NCI-H2171 treated with DMSO at 0.1 percent for 48 hours (cell line): ENCODE results near the gene CAVIN3.

Experiments used
- DNase-seq: peaks from one replicate; lab custom pipeline; 2025; lab: John Stamatoyannopoulos, UW

CAVIN3 gene, protein sequence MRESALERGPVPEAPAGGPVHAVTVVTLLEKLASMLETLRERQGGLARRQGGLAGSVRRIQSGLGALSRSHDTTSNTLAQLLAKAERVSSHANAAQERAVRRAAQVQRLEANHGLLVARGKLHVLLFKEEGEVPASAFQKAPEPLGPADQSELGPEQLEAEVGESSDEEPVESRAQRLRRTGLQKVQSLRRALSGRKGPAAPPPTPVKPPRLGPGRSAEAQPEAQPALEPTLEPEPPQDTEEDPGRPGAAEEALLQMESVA

GRCh38 chr11:6320411-6321155, at the start of gene CAVIN3:
Gene CAVIN3, minus strand, starts transcription at chr11:6320501. Its CDS starts 25 bp downstream, at chr11:6320476.
- no peak for DNase-seq

GRCh38 chr11:6365659-6366058, 45.4 kb upstream of the CAVIN3 start:
- DNase-seq, result no peak

- DNase-seq, result peak; percentile 34
Measured at GRCh38 chr11:6362873-6363678, 42.8 kb upstream of the CAVIN3 start.

DNA sequence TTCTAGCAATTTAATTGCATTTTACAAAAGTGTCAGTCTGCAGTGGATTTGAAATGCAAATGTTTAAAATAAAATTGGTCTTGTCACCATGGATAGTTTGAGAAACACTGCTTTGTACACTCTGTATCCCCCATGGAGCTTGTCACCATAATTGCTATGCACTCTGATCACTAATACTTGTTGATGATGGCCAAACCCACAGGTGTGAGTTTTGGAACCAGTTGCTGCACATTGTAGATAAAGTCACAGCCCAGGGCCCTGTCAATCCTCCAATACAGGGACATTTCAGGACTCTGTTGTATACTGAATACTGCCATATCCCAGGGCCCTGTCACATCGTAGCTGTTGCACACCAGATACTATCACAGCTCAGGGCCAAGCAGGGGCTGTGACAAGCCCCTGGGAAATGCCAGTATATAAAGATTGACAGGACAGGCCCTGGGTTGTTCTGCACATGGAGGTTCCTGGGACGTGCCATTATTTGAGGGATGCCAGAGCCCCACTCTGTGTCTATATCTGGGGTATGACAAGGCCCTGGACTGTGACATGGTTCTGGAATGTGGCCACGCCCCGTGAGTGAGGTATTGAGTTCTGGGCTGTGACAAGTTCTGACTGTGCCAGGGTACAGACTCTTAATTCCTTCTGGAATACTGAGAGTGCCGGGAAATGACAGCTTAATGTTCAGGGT, 42.0 kb upstream of the CAVIN3 start:
- DNase-seq, result no peak

- DNase-seq, result no peak
Measured at GRCh38 chr11:6360183-6360582, 39.9 kb upstream of the CAVIN3 start.

DNA sequence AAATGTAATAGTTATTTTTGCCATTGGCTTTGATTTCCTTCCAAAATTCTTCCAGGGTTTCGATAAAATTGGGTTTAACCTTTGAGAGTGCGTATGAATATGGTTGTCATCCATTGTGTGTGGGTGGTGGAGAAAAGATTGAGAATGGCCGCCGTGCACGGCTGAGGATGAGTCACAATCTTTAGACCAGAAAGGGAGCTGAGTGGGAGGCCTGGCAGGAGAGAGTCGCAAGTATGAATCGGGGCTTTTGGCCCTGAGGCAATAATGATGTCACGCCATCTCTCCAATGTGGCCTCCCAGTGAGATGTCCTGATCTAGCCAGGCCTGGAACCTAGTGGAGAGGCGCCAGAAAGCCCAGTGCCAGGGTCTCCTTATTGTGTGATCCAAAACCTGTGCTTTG, 36.9 kb upstream of the CAVIN3 start:
- no peak for DNase-seq

DNA sequence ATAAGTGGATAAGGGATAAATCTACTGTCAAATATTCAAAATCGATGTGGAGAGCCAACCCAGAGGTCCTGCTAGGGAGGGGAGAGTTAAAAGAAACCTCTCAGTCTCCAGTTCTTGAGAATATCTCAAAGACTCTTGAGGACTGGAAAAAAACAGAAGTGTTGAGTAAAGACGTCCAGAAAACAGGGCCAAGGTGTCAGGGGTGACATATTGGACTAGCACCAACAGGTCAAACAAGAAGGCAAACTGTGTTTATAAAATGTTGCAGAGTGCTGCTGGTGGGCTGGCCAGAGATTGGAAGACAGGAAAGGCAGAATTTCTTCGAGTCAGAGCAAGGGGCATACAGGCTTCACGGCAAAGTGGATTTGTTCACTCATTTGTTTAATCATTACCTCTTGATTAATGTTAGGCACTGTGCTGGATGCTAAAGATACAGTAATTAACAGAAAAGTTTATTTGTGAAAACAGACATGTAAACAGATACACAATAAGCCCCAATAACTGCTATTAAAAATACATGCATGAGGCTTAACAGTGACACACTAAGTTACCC, 36.3 kb upstream of the CAVIN3 start:
- DNase-seq, result no peak

DNA sequence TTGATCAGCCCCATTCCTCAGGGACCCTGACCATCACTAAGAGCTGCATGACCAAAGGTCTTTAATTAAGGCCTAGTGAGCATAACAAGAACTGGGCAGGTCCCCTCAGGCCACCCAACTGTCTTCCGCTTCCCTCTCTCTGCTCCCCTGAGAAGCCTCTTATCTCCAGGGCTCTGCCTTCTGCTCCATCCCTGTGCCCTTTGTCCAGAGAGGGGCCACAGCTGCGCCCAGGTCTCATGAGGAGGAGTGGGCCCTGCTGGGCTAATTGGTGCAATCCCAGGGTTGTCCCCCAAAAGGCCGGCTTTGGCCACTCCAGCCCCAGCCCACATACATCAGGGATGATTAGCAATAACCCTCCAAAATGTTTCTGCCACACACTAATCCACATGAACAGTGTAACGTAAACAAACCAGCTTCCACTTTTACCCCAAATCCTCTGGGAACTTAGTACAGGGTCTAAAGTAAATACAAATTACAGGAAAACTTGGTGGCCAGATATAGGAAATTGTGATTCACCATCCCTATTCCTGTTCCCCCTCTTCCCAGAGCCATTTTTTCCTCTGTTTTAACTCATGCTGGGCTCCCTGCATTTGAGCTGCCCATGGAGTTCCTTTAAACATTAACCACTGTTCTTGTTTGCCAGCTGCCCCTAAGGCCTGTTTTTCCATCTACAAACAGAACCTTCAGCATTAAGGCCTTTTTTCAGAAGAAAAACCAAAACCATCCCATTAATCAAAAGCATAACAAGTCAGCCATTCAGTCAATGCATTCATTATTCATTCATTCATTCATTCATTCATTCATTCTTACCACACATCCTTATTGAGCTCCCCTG, 34.6 kb upstream of the CAVIN3 start:
- DNase-seq, result no peak

DNA sequence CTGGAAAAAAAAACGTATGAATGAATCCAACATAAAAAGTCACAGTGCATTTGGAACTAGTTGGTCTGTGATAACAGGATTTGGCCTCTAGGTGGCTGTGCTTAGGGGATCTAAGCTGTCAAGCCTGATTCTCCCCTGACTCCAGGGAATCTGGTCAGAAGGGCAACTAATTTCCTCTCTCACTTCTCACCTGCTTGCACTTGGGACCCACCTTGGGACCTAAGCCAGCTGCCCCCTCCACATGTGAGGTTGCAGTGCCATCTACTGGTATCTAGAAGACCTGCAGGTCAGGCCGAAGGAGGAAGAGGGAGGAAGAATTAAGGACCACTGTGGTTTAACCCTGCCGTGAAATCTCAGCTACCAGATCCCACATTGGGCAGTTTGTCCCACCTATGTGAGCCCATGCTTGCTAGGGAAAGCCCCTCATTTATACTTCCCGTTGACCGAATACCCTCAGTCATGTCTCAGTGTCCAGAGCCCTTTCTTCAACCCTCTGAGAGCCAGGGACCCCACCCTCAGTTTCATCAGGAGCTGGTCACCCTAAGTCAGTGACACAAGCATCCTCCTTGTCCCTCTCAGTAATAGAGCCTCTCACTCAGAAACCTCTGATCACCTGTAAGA, 33.2 kb upstream of the CAVIN3 start:
- DNase-seq, result peak; percentile 82

DNA sequence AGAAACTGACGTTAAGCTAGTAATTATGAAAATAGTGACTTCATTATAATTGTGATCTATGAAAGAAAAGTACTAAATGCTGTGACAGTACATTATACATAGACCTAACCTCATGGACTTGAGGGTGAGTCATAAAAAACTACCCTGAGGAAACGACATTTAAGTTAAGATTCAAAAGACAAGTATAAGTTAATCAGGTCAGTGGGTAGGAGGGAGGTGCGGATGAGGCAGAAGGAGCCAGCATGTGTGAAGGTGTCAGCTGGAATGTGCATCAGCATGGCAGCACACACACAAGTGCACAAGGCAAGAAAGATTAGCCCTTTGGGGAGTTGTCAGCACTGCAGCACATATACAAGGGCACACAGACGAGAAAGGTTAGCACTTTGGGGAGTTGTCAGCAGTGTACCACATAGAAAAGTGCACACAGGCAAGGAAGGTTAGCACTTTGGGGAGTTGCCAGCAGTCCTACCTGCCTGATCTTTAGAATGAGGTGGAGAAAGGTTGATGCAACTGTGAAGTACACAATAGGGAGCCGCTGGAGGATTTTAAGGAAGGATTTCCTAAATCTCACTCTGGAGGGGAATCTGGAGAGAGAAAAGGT, 31.6 kb upstream of the CAVIN3 start:
- DNase-seq, result no peak

DNA sequence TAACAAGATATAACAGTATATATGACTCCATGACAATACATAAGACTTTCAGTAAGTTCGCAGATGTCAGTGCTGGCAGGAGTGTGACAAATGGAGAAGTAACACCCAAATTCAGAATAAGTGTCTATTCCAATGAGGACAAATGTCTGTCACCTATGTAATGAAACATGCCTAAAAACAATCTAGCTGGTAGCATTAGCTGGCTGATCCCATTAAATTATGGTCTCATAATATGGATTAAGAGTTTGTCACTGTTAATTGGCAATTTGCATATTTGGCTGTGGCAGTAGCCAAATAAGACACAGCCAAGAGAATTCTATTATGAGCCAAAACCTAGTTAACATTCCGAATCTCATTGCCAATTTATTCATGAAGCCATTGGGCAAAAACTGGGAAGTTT, 30.2 kb upstream of the CAVIN3 start:
- DNase-seq, result no peak

DNA sequence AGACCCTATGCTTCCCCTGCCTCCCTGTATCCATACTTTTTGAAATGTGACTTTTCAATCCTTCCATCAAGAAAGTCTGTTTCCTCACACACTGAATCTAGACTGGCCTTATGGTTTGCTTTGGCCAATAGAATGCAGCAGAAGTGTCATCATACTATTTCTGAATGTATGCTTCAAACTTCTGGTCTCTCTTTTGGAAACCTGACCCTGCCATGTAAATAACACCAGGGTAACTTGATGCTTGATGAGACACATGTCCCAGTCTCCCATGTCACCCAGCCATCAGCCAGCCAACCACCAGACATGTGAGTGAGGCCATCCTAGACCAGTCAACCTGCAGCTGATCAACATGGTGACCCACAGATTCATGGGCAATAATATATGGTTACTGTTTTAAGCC, 29.7 kb upstream of the CAVIN3 start:
- DNase-seq, result peak; percentile 6

DNA sequence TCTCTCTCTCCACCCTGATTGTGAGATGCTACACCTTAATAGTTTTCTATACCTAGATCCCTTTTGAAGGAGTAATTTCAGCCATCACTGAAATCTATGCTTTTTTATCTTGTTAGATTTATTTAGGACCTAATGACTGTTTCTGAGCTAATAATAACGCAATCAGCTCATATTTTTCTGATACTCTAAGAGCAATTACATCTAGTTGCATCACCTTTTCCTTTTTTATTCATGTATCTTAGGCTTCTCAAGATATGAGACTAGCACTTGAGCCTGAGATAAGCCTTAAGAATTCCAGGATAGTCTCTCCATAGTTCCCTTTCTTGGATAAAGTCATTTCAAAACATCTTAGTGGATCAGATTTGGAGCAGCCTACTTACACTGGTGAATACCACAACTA, 25.1 kb upstream of the CAVIN3 start:
- DNase-seq, result no peak

DNA sequence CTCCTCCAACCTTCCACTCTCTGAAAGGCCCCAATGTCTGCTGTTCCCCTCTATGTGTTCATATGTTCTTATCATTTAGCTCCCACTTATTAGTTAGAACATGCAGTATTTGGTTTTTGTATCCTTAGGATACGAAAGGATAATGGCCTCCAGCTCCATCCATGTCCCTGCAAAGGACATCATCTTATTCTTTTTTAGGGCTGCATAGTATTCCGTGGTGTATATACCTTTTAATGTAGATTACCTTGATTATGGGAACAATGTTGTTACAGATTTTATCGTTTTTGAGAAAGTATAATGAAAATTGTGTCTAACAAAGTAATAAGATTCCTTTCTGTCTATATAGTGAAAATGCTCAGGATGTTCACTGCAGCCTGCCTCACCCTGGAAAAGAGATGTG, 16.0 kb upstream of the CAVIN3 start:
- DNase-seq, result no peak

- DNase-seq, result no peak
Measured at GRCh38 chr11:6334806-6335205, 14.5 kb upstream of the CAVIN3 start.

GRCh38 chr11:6333095-6333494, 12.8 kb upstream of the CAVIN3 start:
- DNase-seq, result peak; percentile 79

- peak; percentile 18 for DNase-seq
Measured at GRCh38 chr11:6332066-6332465, 11.8 kb upstream of the CAVIN3 start.

- DNase-seq, result no peak
Measured at GRCh38 chr11:6328321-6328720, 8.0 kb upstream of the CAVIN3 start.

DNA sequence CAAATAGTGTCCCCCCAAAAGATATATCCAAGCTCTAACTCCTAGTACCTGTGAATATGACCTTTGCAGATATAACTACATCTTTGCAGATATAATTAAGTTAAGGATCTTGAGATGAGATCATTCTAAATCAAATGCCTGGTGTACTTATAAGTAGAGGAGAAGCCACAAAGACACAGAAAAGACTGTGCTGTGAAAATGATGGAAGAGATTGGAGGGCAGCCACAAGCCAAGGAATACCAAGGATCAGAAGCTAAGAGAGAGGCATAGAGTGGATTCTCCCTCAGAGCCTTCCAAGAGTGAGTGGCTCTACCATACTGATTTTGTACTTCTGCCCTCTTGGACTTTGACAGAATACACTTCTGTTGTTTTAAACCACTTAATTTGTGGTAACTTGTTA, 7.5 kb upstream of the CAVIN3 start:
- no peak for DNase-seq

- DNase-seq, result no peak
Measured at GRCh38 chr11:6326985-6327384, 6.7 kb upstream of the CAVIN3 start.
